AG04449 (cell line): ENCODE measurements around the gene ADO.

Experiments
- CTCF ChIA-PET: fragments of 350-600 bp; formaldehyde crosslinking; extraction: SDS; loops from one replicate; lab custom pipeline; 2021; ENCODE audit warnings: antibody characterized with exemption; lab: Yijun Ruan, JAX
- POLR2A ChIA-PET: fragments of 400-600, 350-600 bp; formaldehyde crosslinking; extraction: SDS; loops from one replicate; lab custom pipeline; 2020; ENCODE audit warnings: antibody characterized with exemption, inconsistent platforms; lab: Yijun Ruan, JAX
- DNase-seq: peaks from one replicate; pipeline ENCODE4 v3.0.0-alpha.2; 2010; ENCODE audit warnings: low read depth, low spot score
- H3K4me3 ChIP-seq: 2 replicates; pipeline ENCODE4 v1.5.1; 2011; ENCODE audit warnings: low read depth, mild to moderate bottlenecking, control low read depth, low read length
- CTCF ChIP-seq: IDR thresholded peaks from one replicate; pipeline ENCODE4 v1.5.1; 2011; ENCODE audit warnings: mild to moderate bottlenecking, moderate library complexity, low read length, control low read depth, inconsistent platforms; ENCODE audit not compliant: insufficient read depth; ENCODE audit errors: missing control alignments

The ADO gene

GRCh38 chr10:62814756-62815380, 10.3 kb downstream of the ADO start:
- ChIA-PET POLR2A (no interaction called here), CTCF (interaction anchor here (1.2 to 4.7 kb wide), 3 partner anchors 7 to 204 kb away, joined by 3 to 30 read pairs (median 4); no protein-coding TSS in a partner anchor)
- peak overlapping the region; percentile 65 for H3K4me3 ChIP-seq
- TF ChIP-seq CTCF: no peak
- DNase-seq: no peak

- TF ChIP-seq CTCF: no peak
- DNase-seq: no peak
- H3K4me3 ChIP-seq: peak overlapping the region; percentile 65
- POLR2A ChIA-PET: interaction anchor here (1.7 kb wide), 1 partner anchor 11 kb away, joined by 5 read pairs; the partner anchor contains the start of gene ADO
- CTCF ChIA-PET: interaction anchor here (1.2 to 4.7 kb wide), 6 partner anchors 8 to 269 kb away, joined by 3 to 79 read pairs (median 13); no protein-coding TSS in a partner anchor
These were observed 11.0 kb downstream of the ADO start for GRCh38 chr10:62815381-62816075.

- CTCF ChIA-PET: interaction anchor here (1.2 to 4.7 kb wide), 7 partner anchors 9 to 268 kb away, joined by 3 to 79 read pairs (median 15); no protein-coding TSS in a partner anchor
These were observed 11.5 kb downstream of the ADO start for GRCh38 chr10:62816076-62816330.

GRCh38 chr10:62816331-62817120, 12.0 kb downstream of the ADO start, which contains the start of gene EGR2:
Gene EGR2 (minus strand): TSS chr10:62816366. CDS start chr10:62816029, 337 bp downstream.
- peak within 1 kb of the TSS; percentile 65 for H3K4me3 ChIP-seq
- peak; percentile 61 for DNase-seq
- ChIA-PET CTCF (interaction anchor here (0.6 to 4.7 kb wide), 18 partner anchors 9 to 567 kb away, joined by 3 to 79 read pairs (median 8); partner anchors contain the start of gene ADO), POLR2A (interaction anchor here (0.5 to 1.7 kb wide), 5 partner anchors 10 to 316 kb away, joined by 3 to 6 read pairs (median 3); partner anchors contain the start of genes ADO and NRBF2)
- TF ChIP-seq CTCF: no peak

More at GRCh38 chr10:62816076-62816330, 11.5 kb downstream of the ADO start:
- POLR2A ChIA-PET: interaction anchor here (1.7 kb wide), 1 partner anchor 12 kb away, joined by 5 read pairs; the partner anchor contains the start of gene ADO
- no peak for DNase-seq
- H3K4me3 ChIP-seq: peak overlapping the region; percentile 65
- no peak for TF ChIP-seq CTCF

GRCh38 chr10:62817121-62817765, 12.7 kb downstream of the ADO start:
- POLR2A ChIA-PET: interaction anchor here (0.7 to 1.7 kb wide), 4 partner anchors 11 to 316 kb away, joined by 3 to 5 read pairs (median 3); partner anchors contain the start of genes ADO and NRBF2
- DNase-seq: no peak
- peak overlapping the region; percentile 65 for H3K4me3 ChIP-seq
- TF ChIP-seq CTCF: no peak
- CTCF ChIA-PET: interaction anchor here (0.7 to 4.7 kb wide), 30 partner anchors 10 to 568 kb away, joined by 3 to 79 read pairs (median 6); partner anchors contain the start of gene ADO
